RWPE2 (cell line): ENCODE results near the gene PACSIN2.

Experiments
- ATAC-seq: fragments of 200-7000 bp; cut with Tn5 transposase; 3 replicates; pipeline ENCODE4 v1.9.1; 2021; ENCODE audit warnings: low read depth
- DNase-seq: peaks from one replicate; pipeline ENCODE4 v3.0.0-alpha.2; 2020; ENCODE audit warnings: low spot score
- H3K27ac ChIP-seq: fragments of 450-650 bp; 2 replicates; pipeline ENCODE4 v1.5.1; 2017; ENCODE audit warnings: mild to moderate bottlenecking; ENCODE audit not compliant: poor library complexity, severe bottlenecking
- H3K27me3 ChIP-seq: fragments of 250-450 bp; sonication (Bioruptor Pico); 2 replicates; pipeline ENCODE4 v1.5.1; 2021; ENCODE audit warnings: mild to moderate bottlenecking, moderate library complexity; ENCODE audit not compliant: insufficient read depth, poor library complexity, severe bottlenecking
- H3K36me3 ChIP-seq: fragments of 250-450 bp; sonication (Bioruptor Pico); 2 replicates; pipeline ENCODE4 v1.5.1; 2020; ENCODE audit warnings: low read depth, mild to moderate bottlenecking, moderate library complexity
- H3K4me1 ChIP-seq: fragments of 250-450 bp; sonication (Bioruptor Pico); 2 replicates; pipeline ENCODE4 v1.5.1; 2021; ENCODE audit warnings: mild to moderate bottlenecking, moderate library complexity; ENCODE audit not compliant: insufficient read depth, poor library complexity, severe bottlenecking
- H3K4me3 ChIP-seq: fragments of 250-450 bp; sonication (Bioruptor Pico); 2 replicates; pipeline ENCODE4 v1.5.1; 2021; ENCODE audit warnings: mild to moderate bottlenecking, moderate library complexity; ENCODE audit not compliant: severe bottlenecking
- H3K9me3 ChIP-seq: fragments of 250-450 bp; sonication (Bioruptor Pico); 2 replicates; pipeline ENCODE4 v1.5.1; 2021; ENCODE audit warnings: mild to moderate bottlenecking, moderate library complexity; ENCODE audit not compliant: severe bottlenecking
- TF ChIP-seq, protein P1 (sequence below): fragments of 450-650 bp; IDR thresholded peaks from one replicate; pipeline ENCODE4 v1.5.1; 2017; ENCODE audit warnings: mild to moderate bottlenecking, moderate library complexity; ENCODE audit not compliant: poor library complexity, severe bottlenecking

Gene PACSIN2

DNA sequence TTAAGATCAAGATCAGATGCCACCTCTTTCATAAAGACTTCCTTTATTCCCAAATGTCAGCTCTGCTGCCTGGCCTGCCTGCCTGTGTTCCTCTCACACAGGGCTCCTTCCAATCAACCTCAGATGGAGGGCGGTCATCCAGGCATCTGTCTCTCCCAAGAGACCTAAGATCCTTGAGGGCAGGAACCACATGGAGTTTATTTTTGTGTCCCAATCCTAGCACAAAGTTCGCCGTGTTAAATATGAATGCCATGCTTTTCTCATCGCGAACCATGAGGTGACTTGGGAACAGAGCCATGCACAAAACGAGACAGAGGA, 85.2 kb downstream of the PACSIN2 start:
- Histone ChIP-seq H3K36me3 (peaks cover 5% of the 10 kb centered on the region; the same call in 1 of the 2 replicates), H3K4me3 (no peak overlapping the region), H3K27ac (no peak overlapping the region), H3K9me3 (no peaks in the 10 kb centered on the region), H3K4me1 (peaks cover 40% of the 10 kb centered on the region), H3K27me3 (no peaks in the 10 kb centered on the region)
- no peak for ATAC-seq
- no peak for DNase-seq
- TF ChIP-seq, protein P1, sequence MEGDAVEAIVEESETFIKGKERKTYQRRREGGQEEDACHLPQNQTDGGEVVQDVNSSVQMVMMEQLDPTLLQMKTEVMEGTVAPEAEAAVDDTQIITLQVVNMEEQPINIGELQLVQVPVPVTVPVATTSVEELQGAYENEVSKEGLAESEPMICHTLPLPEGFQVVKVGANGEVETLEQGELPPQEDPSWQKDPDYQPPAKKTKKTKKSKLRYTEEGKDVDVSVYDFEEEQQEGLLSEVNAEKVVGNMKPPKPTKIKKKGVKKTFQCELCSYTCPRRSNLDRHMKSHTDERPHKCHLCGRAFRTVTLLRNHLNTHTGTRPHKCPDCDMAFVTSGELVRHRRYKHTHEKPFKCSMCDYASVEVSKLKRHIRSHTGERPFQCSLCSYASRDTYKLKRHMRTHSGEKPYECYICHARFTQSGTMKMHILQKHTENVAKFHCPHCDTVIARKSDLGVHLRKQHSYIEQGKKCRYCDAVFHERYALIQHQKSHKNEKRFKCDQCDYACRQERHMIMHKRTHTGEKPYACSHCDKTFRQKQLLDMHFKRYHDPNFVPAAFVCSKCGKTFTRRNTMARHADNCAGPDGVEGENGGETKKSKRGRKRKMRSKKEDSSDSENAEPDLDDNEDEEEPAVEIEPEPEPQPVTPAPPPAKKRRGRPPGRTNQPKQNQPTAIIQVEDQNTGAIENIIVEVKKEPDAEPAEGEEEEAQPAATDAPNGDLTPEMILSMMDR = no peak

DNA sequence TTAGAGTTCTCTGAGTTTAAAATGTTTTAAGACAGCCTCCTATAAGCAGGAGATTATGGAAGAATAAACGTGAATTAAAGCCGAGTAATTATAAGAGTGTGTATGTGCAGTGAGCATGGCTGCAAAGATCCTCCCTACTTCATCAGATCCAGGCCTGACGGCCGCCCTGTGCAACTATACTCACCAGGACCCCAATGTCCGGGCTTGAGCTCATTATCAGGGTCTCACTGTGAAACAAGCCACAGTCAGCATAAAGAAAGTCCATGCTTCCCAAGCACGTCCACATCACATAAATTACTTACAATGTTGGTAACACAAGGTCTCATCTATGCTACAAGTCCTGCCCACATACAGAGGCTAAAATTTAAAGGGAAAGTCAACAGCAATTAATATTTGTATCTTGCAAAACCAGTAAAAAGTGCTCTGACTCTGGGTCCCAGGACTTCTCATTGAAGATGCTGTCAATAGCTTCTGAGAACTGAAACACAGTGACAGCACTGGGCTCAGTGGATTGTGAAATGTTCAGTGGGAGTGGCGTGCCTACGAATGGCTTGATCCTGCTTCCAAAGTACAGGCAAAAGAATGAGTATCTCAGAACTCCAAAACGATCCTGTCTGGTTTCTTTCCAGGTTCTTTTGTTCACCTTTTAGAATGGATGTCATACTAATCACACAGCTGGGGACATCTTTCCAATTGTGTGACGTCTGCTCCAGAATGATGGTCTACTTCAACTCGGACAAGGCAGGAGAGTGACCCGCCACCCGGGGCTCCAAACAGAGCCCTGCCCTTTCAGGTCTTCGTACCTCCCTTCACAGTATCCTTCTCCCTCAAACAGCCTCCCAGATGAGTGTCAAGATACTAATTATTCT, 85.7 kb downstream of the PACSIN2 start:
- Histone ChIP-seq H3K27ac (no peak overlapping the region), H3K27me3 (no peaks in the 10 kb centered on the region), H3K4me1 (peaks cover 35% of the 10 kb centered on the region), H3K36me3 (peaks cover 5% of the 10 kb centered on the region; the same call in 1 of the 2 replicates), H3K9me3 (no peaks in the 10 kb centered on the region), H3K4me3 (no peak overlapping the region)
- DNase-seq = no peak
- TF ChIP-seq, protein P1 = no peak
- no peak for ATAC-seq

DNA sequence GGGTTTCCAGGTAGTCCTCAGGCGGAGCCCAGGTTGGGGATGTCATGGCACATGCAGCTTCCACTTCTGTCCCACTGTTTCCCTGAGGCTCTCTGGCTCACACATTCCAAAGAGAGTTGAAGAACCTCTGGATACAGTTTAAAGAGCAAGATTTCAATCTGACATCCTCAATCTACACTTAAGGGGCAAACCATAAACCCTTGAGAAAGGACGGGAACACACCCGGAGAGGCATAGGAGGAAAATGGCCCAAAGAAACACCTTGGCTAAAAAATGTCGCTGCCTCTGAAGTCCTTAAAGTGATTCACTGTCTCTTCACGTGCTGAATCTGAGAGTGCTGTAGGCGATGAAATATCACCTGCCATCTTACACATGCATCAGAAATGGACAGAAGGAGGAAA, 87.0 kb downstream of the PACSIN2 start:
- TF ChIP-seq, protein P1 = no peak
- H3K36me3 ChIP-seq = peaks cover 5% of the 10 kb centered on the region; the same call in 1 of the 2 replicates
- ATAC-seq = no peak

DNA sequence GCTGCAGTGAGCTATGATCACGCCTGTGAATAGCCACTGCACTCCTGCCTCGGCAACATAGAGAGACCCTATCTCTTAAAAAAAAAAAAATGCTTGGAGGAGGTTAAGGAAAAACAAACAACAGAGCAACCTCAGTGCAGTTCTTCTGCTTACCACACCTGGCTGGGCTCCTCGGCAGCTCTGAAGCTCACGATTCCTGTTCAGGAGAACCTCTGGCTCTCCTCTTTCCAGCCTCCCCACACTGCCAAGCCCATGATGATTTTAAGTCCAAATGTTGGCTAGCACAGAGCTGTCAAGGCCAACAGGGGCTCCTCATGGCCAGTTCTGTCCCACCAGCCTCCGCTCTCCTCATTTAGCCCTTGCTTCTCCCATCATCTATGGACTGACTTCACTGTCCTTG, 88.2 kb downstream of the PACSIN2 start:
- Histone ChIP-seq H3K9me3 (no peaks in the 10 kb centered on the region), H3K27me3 (no peaks in the 10 kb centered on the region), H3K27ac (peak overlapping the region; percentile 11), H3K4me1 (peaks cover 30% of the 10 kb centered on the region), H3K4me3 (no peak overlapping the region), H3K36me3 (peaks cover 5% of the 10 kb centered on the region; the same call in 1 of the 2 replicates)
- TF ChIP-seq, protein P1 = no peak
- ATAC-seq (no peak), DNase-seq (no peak)

More for the DNA sequence above, 87.0 kb downstream of the PACSIN2 start:
- Histone ChIP-seq H3K27me3 (no peaks in the 10 kb centered on the region), H3K4me3 (no peak overlapping the region), H3K27ac (no peak overlapping the region), H3K9me3 (no peaks in the 10 kb centered on the region), H3K4me1 (peaks cover 22% of the 10 kb centered on the region)
- no peak for DNase-seq

DNA sequence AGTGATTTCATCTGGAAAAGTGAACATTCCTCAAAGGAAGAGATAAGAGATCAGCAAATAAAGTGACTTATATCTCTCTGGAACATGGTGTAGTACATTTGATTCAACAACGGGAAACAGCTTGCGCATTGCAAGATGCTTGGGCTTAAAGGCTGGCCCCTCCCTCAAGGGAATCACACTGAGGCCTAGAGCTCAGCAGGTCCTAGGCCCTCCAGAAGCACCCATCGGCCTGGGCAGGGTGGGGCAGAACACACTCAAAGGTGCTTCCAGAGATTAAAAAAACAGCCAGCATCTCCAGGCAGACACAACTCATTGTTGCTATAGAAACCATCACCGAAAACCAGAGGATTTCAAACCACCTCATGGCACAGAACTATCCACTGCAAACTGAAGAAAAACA, 88.8 kb downstream of the PACSIN2 start:
- TF ChIP-seq, protein P1 = no peak
- peaks cover 33% of the 10 kb centered on the region for H3K4me1 ChIP-seq
- ATAC-seq (peak; percentile 27; the same call in 1 of the 3 replicates), DNase-seq (no peak)
- peak overlapping the region; percentile 11 for H3K27ac ChIP-seq
- H3K9me3 ChIP-seq = no peaks in the 10 kb centered on the region
- peaks cover 5% of the 10 kb centered on the region; the same call in 1 of the 2 replicates for H3K36me3 ChIP-seq
- H3K27me3 ChIP-seq = no peaks in the 10 kb centered on the region
- no peak overlapping the region for H3K4me3 ChIP-seq
